DOHH2 (cell line): Measurements from ENCODE around the gene WDR19.

Experiments
- CTCF ChIP-seq: fragments of 200-600 bp; sonication (generic); IDR thresholded peaks from one replicate; pipeline ENCODE4 v1.5.1; 2014; ENCODE audit warnings: antibody characterized with exemption, mild to moderate bottlenecking, low read depth, low read length; ENCODE audit not compliant: poor library complexity, severe bottlenecking
- EZH2phosphoT487 ChIP-seq: fragments of 200-600 bp; sonication (generic); IDR thresholded peaks from 2 replicates; pipeline ENCODE4 v1.6.1; 2017; ENCODE audit warnings: borderline replicate concordance, mild to moderate bottlenecking, antibody characterized with exemption, low read length, moderate library complexity, mixed read lengths

- TF ChIP-seq CTCF (no peak), EZH2phosphoT487 (no peak)
Observed at GRCh38 chr4:39255871-39256270, 73.5 kb downstream of the WDR19 start.
